Measurements from ENCODE around the gene SLC38A2.
"Not testable (repeated sequence)": the region's sequence is repeated elsewhere in the genome, so short reads cannot be mapped to it uniquely, and the experiment has no call there.

Gene SLC38A2

DNA sequence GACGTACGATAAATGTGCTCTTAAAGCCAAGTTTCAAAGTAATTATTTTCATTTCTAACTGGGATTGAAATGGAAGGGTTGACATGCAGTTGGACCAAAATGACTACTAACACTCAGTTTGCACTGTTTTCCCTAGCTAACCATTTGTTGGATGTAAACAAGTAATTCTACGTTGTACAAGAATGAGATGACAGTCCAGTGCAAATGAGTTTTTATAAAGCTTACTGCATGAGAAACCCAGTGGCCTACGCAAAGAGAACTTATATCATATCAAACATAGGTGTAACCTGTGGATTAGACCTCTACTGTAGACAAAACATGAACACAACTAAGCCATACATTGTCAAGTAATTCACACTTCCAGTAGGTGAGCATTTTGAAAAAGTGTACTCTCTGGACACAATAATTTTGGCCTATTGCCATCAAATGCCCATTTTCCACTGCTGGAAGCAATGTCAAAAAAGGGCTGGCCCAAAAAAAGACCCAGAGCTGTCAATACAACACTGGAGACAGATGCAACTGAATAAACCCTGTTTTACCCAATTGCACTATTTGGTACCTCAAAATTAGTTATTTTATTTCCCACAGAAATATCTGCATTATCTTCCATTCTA lies 12.8 kb downstream of the SLC38A2 start:
- no peak for DNase-seq

DNA sequence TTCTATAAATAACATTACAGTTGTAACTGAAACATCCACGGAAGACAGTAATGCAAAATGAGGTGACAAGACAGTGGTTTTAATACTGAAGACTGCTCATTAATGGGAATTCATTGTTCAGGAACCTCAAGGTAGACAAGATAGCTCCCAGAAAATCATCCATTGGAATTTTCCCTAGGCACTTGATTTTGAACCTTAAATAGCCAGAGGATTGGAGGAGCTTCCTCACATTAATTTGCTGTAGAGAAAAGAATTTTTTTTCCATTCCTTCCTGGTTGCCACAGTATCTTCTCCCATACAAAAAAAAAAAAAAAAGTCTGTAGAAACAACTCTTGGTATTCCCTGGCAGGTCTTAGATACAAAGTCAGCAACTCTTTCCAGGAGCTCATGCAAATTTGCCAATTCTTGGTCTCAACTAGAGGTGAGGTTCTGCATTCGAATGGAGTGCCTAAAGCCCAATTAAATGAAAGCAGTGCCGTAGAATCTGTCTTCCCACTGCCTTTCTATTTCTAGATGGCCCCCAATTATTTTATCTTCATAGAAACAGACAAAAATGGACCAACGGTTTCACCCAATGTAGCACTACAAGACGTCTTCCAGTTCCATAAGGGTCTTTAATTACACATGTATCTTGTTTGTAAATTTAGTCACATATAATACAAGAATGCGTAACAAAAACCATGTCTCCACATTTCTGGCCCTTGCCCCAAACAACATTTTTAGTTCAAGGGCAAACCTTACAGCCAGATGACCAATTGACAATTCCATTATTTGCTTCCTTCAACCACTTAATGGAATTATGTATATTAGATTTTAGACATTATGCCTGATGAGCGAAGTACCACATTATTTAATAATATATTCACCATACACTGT lies 13.5 kb downstream of the SLC38A2 start:
- no peak for DNase-seq

DNA sequence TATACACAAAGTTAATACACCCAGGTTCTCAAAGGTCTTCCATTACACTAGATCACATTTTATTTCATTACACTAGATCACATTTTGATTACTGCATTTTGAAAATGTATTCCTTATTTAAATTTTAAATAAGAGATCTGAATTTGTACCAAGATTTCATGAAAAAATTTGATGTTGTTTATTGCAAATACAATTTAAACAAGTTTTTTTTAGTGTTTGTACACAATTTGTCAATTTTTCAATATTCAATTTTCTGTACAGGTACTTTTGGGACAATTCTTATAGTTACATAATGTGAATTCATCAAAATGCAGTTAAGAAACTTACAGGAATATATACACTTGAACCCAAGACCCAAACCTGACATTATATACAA lies 14.3 kb downstream of the SLC38A2 start:
- DNase-seq = no peak

DNA sequence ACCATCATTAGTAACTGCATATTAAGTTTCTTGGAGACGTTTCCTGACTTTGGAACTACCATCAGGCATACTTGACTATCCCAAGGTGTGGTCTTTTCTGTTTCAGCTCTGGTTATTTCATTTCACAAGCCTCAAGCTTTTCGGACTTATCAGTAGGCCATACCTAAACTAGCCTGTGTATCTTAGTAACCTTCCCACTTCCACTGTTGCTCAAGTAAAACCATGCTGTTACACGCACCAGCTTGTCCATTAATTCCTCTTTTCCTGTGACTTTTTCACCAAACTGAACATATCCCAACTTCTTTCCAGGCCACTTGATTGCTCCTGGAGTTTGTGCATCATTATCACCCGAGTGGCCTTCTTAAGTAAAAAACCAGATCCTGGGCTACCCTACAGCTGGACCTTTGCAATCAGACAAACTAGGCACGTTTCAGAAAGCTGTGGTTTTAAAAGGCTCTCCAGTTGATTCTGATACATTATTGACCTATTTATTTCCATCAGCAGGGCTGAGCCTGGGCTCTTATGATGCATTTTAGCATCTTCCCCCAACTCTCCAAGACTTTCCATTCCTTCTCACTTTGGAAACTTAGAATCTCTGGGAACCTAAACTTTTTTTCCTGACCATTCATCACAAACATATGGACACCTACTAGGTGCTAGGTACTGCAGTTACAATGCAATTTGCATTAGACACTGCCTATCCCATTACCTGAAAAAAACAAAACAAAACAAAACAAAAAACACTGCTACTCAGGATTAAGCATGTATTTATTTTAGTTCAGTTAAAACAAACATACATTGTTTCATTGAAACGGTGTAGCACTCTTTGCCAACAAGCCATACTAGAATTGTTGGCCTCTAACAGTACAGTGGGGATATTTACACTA lies 14.9 kb downstream of the SLC38A2 start:
- DNase-seq = no peak

DNA sequence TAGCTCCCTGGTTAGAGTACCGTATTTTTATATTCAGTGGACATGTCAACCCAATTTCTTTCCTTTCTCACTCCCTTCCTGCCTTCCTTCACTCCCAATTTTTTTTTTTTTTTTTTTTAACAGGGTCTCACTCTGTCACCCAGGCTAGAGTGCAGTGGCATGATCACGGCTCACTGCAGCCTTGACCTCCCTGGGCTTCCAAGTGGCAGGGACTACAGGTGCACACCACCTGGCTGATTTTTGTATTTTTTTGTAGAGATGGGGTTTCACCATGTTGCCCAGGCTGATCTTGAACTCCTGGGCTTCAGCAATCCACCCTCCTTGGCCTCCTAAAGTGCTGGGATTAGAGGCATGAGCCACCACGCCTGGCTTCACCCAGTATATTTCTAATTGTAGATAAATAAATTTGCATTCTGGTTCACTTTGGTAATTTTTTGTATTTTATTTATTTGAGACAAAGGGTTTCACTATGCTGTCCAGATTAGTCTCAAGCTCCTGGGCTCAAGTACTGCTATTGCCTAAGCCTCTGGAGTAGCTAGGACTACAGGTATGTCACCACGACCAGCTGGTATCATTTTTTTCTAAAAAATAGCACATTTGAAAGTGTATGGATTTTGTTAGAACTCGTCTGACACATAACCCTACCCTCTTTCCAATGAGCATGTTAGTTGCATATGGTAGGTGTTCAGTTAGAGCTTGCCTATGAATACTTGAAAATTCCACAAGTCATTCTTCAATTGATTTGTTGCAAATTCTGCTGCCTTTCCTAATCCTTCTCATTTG lies 15.7 kb downstream of the SLC38A2 start:
- DNase-seq = no peak

DNA sequence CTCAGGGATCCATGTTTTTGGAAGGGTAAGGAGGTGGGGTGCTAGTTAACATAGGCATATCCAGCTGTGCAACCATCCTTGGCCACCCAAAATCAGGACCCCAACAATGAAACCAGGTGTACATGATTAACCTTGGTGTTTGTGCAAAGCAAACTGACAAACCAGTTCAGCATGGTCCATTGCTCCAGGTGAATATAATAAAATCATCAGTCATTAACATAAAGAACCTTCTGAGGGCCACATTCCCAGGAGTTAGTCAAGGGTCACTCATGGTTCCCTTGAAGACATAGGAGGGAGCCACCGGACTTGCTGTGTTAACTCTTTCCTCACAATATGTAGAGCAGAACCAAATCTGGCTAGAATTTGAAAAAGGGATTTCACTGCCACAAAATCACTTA lies 17.8 kb downstream of the SLC38A2 start:
- DNase-seq = no peak

DNA sequence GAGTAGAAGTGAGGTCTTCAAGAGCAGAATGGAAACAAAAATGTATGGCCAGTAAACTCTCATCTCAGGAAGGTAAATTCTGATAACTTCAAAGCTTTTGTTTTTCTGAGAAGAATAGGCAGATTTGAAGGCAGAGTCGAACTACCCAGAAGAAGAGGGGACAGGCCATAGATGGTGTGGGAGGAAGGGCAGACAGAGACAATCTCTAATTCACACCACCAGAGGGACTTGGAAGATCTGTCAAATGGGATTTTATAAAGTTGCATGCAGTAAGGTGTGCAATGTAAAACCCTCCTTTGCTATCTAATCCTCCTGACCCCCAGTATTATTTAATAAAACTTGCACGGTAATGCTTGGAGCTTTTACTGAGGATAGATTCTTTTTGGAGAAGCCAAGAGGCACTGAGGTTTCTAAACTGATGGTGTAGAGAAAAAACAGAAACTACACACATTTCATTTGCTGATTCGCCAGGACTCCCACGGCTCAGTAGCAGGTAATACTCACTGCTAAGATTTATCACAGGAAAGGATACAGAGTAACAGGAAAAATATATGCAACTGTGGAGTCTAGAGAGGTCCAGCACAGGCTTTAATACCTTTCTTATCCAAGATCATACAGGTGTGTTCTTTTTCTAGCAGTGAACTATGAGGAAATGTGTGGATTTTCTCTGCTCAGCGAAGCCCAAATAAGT lies 18.3 kb downstream of the SLC38A2 start:
- no peak for DNase-seq

DNA sequence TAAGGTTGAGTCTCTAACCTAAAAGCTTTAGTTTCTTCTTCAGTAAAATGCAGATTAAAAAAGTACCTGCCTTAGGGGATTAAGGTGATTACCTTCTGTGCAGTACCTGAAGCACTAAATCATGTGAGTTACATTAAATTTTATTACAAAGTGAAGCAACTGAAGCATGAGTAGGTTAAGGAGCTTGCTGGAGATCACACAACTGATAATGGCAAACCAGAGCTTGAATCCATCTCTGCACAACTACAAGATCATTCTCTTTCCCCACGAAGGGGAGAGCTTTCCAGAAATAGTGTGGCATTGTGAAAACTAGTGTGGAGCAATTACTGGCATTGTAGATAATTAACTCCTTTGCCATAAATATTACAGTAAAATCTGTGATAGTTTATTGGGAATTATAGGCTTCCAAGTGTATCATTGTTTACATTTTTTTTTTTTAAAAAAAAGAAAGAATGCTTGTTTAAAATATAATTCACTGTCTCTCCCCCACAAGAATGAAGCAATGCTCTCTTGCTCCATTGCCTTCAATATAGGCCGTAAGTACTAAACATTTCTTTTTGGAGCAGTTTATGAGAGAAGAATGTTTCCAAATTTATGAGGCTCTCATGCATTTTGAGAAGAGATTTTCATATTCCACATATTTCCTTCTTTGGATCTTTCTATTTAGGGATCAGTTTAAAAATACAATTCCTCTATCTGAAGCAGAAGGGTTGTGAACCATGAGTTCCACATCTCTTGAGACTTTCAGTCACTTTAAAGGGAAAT lies 20.5 kb downstream of the SLC38A2 start:
- DNase-seq = no peak

DNA sequence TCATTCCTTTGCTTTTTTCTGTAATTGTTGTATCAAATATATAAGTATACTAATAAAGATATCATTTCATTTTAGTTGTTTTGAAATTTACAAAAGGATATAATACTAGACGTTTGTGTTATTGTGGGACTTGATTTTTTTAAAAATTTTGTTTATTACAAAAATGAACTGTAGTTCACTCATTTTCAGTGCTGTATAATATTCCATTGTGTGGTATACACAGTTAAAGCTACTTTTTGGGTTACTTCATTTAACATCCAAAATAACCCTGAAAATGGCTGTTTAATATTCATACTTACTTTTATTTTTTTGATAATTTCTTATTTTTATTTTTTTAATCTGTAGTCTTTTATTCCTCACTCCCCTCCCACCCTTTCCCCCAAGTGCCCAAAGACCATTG lies 21.4 kb downstream of the SLC38A2 start:
- no peak for DNase-seq

DNA sequence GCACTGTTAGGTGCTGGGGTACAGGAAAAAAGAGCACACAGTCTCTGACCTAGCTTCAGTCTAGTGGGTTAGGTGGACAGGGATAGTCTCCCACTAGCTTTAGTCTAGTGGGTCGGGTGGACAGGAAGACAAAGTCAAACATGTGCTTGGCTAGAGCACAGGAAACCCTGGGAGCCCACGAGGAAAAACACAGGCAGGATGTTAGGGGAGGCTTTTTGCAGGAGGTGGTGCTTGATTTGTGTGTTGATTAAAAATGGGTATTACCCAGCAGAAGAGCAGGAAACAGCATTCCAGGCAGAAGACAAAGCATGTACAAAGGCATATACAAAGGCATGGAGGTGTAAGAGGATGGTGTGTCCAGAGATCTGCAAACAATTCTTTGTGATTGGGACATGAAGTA lies 23.3 kb downstream of the SLC38A2 start:
- no peak for DNase-seq

DNA sequence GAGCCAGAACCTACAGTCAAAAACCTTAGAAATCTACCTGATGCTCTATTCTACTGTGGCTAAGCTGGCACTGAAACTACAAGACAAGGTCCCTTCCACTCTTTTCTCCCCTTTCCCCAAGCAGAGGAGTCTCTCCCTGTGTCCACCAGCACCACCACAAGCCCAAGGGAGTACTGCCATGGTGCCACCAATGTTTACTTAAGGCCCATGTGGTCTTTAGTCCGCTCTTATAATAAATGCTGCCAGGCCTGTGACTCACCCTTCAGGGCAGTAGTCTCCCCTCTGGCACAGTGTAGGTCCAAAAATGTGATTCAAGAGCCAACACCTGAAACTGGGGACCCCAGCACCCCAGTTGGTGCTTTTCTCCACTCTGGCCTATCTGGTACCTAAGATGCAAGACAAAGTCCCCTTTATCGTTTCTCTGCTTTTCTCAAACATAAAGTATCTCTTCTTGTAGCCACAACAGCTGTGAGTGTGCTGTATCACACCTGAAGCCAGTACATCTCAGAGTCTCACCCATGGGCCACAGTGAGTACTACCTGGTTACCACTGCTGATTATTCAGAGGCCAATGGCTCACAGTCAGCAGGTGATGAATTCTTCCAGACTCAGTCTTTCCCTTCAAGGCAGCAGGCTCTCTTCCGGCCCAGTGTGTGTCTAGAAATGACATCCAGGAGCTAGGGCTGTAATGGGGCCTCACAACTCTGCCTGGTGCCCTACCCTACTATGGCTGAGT lies 29.3 kb downstream of the SLC38A2 start:
- DNase-seq = no peak

DNA sequence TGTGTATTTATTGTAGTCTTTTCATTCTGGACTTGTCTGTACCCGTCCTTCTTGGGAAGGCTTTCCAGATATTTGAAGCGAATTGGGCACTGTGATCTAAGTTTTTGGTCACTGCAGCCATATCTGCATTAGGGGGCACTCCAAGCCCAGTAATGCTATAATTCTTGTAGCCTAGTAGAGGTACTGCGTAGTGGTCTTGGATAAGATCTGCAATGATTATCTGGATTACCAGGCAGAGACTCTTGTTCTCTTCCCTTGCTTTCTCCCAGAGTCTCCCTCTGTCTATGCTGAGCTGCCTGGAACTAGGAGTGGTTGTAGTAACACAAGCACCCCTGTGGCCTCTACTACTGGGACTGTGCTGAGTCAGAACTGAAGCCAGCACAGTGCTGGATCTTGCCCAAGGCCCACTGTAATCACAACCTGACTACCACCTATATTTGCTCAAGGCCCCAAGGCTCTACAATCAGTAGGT lies 30.0 kb downstream of the SLC38A2 start:
- DNase-seq = no peak

DNA sequence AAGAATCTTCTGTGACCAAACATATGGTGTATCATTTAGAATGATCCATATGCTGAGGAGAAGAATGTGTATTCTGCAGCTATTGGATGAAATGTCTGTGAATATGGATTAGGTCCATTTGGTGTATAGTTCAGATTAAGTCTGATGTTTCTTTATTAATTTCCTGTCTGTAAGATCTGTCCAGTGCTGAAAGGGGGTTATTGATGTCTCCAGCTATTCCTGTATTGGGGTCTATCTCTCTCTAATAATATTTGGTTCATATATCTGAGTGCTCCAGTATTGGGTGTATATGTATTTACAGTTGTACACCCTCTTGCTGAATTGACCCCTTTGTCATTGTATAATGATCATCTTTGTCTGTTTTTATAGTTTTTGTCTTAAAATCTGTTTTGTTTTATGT lies 33.5 kb downstream of the SLC38A2 start:
- DNase-seq = no peak

DNA sequence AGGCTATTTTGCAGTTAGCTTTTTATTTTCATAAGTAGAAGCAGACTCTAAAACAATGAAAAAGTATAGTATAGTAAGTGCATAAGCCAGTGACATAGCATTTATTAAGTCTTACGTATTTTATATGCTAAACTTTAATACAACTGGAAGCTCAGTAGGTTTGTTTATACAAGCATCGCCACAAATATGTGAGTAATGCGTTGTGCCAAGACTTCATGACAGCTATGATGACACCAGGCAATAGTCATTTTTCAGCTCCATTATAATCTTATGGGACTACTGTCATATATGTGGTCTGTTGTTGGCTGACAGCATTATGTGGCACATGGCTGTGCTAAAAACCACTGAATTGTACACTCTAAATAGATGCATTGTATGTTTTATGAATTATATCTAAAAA lies 40.3 kb downstream of the SLC38A2 start:
- DNase-seq = no peak

DNA sequence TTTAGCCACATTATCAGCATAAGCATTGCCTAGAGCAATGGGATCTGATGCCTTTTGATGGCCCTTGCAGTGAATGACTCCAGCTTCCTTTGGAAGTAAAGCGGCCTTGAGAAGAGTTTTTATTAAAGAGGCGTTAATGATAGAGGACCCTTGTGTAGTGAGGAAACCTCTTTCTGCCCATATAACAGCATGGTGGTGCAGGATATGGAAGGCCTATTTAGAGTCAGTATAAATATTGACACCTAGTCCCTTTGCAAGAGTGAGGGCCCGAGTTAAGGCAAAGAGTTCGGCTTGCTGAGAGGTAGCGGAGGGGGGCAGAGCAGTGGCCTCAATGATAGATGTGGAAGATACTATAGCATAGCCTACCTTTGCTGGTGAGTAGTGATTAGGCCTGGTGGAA lies 47.5 kb downstream of the SLC38A2 start:
- not testable (repeated sequence) for DNase-seq

DNA sequence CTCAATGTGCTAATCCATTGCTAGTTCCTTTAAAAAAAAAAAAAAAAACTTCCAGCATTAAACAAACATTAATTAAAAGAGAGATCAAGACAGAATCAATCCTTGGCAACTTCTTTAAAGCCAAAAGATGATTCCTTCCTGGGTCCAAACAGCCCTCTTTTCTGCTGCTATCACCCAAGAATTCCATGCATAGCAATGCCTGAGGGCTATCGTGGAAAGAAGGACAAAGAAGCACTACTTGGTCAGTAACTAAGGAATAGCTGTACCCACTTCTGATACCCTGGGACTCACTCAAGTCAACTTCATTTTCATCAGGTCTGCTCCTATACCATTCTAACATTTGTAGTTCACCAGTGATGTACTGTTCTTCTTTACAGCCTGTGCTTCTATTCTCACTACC lies 51.8 kb downstream of the SLC38A2 start:
- DNase-seq = no peak

DNA sequence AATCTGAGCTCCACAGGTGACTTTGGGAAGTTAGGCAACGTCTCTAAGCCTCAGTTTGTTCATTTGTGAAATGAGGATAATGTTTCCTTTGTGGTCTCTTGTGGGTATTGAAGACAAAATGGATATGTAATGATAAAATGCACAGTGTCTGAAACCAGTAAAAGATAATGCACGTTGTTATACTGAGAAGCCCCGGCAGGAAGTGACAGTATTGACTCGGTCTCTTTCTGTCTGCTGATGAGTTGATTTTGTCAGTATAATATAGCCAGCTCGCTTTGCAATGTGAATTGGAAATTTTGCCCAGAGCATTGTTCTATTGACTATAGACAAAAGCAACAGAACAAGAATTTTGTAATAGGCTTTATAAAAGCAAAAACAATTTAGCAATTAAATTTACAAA lies 54.5 kb downstream of the SLC38A2 start:
- no peak for DNase-seq

All from NCI-H748 treated with DMSO at 0.1 percent for 48 hours (cell line).